H9 (cell line): ENCODE measurements around the gene RNF5. TPM values are rescaled to one million over a fixed set of nuclear protein-coding genes. Genes with fewer than 3 reads are reported as not detected.

Experiments
- DNase-seq: peaks from one replicate; pipeline ENCODE4 v3.0.0-alpha.2; 2017
- H2AFZ ChIP-seq: one replicate; pipeline ENCODE4 v1.6.1; 2013; ENCODE audit warnings: mild to moderate bottlenecking, low read length, control low read depth, moderate library complexity
- H2AK5ac ChIP-seq: 2 replicates; pipeline ENCODE4 v1.6.1; 2013; ENCODE audit warnings: low read length, control low read depth, mixed read lengths; ENCODE audit not compliant: insufficient read length
- H2BK120ac ChIP-seq: one replicate; pipeline ENCODE4 v1.6.1; 2013; ENCODE audit warnings: low read depth, mild to moderate bottlenecking, low read length, control low read depth, inconsistent platforms; ENCODE audit not compliant: poor library complexity, severe bottlenecking
- H2BK12ac ChIP-seq: 2 replicates; pipeline ENCODE4 v1.6.1; 2013; ENCODE audit warnings: low read length, control low read depth, mixed read lengths, low read depth; ENCODE audit not compliant: insufficient read length
- H2BK15ac ChIP-seq: 2 replicates; pipeline ENCODE4 v1.6.1; 2013; ENCODE audit warnings: low read depth, low read length, control low read depth
- H2BK20ac ChIP-seq: one replicate; pipeline ENCODE4 v1.6.1; 2013; ENCODE audit warnings: low read depth, mild to moderate bottlenecking, low read length, control low read depth, inconsistent platforms; ENCODE audit not compliant: poor library complexity, severe bottlenecking
- H2BK5ac ChIP-seq: 2 replicates; pipeline ENCODE4 v1.6.1; 2013; ENCODE audit warnings: low read length, control low read depth, mixed read lengths; ENCODE audit not compliant: insufficient read length
- H3K14ac ChIP-seq: 2 replicates; pipeline ENCODE4 v1.6.1; 2013; ENCODE audit warnings: low read length, control low read depth; ENCODE audit not compliant: insufficient read depth
- H3K18ac ChIP-seq: 2 replicates; pipeline ENCODE4 v1.6.1; 2013; ENCODE audit warnings: low read depth, mild to moderate bottlenecking, mixed read lengths, low read length, control low read depth; ENCODE audit not compliant: insufficient read length
- H3K23ac ChIP-seq: 2 replicates; pipeline ENCODE4 v1.6.1; 2013; ENCODE audit warnings: low read length, control low read depth, mixed read lengths, low read depth; ENCODE audit not compliant: insufficient read length
- H3K23me2 ChIP-seq: 2 replicates; pipeline ENCODE4 v1.6.1; 2013; ENCODE audit warnings: low read depth, mild to moderate bottlenecking, mixed read lengths, low read length, control low read depth; ENCODE audit not compliant: insufficient read length, poor library complexity, severe bottlenecking
- H3K27ac ChIP-seq: 2 replicates; pipeline ENCODE4 v1.5.1; 2013; ENCODE audit warnings: low read length, control low read depth, mixed read lengths, low read depth; ENCODE audit not compliant: insufficient read length
- H3K27me3 ChIP-seq: 2 replicates; pipeline ENCODE4 v1.6.1; 2013; ENCODE audit warnings: low read length, control low read depth, inconsistent platforms; ENCODE audit not compliant: insufficient read depth
- H3K4ac ChIP-seq: 2 replicates; pipeline ENCODE4 v1.6.1; 2013; ENCODE audit warnings: low read depth, mild to moderate bottlenecking, control low read depth, inconsistent platforms, low read length, moderate library complexity
- H3K4me1 ChIP-seq: 2 replicates; pipeline ENCODE4 v1.6.1; 2013; ENCODE audit warnings: low read length, control low read depth, inconsistent platforms; ENCODE audit not compliant: insufficient read depth
- H3K4me2 ChIP-seq: 2 replicates; pipeline ENCODE4 v1.6.1; 2013; ENCODE audit warnings: low read length, control low read depth, mixed read lengths; ENCODE audit not compliant: insufficient read length, insufficient read depth
- H3K56ac ChIP-seq: 2 replicates; pipeline ENCODE4 v1.6.1; 2013; ENCODE audit warnings: low read depth, mild to moderate bottlenecking, mixed read lengths, low read length, control low read depth; ENCODE audit not compliant: insufficient read length
- H3K79me1 ChIP-seq: 2 replicates; pipeline ENCODE4 v1.6.1; 2013; ENCODE audit warnings: low read depth, mild to moderate bottlenecking, moderate library complexity, low read length, control low read depth, inconsistent platforms; ENCODE audit not compliant: insufficient read depth, poor library complexity, severe bottlenecking
- H3K79me2 ChIP-seq: 2 replicates; pipeline ENCODE4 v1.6.1; 2013; ENCODE audit warnings: low read length, control low read depth, inconsistent platforms; ENCODE audit not compliant: insufficient read depth
- H3K9ac ChIP-seq: 2 replicates; pipeline ENCODE4 v1.6.1; 2013; ENCODE audit warnings: low read length, control low read depth, mixed read lengths; ENCODE audit not compliant: insufficient read length; ENCODE audit errors: extremely low read depth
- H3K9me3 ChIP-seq: one replicate; pipeline ENCODE4 v1.6.1; 2013; ENCODE audit warnings: low read depth, low read length, inconsistent platforms; ENCODE audit not compliant: control insufficient read depth
- H3T11ph ChIP-seq: one replicate; pipeline ENCODE4 v1.6.1; 2013; ENCODE audit warnings: mild to moderate bottlenecking, low read length, control low read depth, inconsistent platforms
- H4K20me1 ChIP-seq: one replicate; pipeline ENCODE4 v1.6.1; 2013; ENCODE audit not compliant: control insufficient read depth, insufficient read length, insufficient read depth
- H4K5ac ChIP-seq: 2 replicates; pipeline ENCODE4 v1.6.1; 2013; ENCODE audit warnings: low read depth, mild to moderate bottlenecking, mixed read lengths, low read length, control low read depth; ENCODE audit not compliant: insufficient read length
- H4K8ac ChIP-seq: replicated peaks from 2 replicates; pipeline ENCODE4 v1.6.1; 2013; ENCODE audit warnings: low read length, control low read depth, mixed read lengths, low read depth; ENCODE audit not compliant: insufficient read length
- H4K91ac ChIP-seq: 2 replicates; pipeline ENCODE4 v1.6.1; 2013; ENCODE audit warnings: low read depth, mild to moderate bottlenecking, moderate library complexity, mixed read lengths, low read length, control low read depth; ENCODE audit not compliant: insufficient read length
- H3K27ac Mint-ChIP-seq, 3 experiments: 2 replicates in 2 of 3; 3 replicates in 1 of 3; pipeline ENCODE4 v1.8.0; 2020 to 2021; ENCODE audit warnings: mixed read lengths in 3 of 3, mild to moderate bottlenecking in 1 of 3, moderate library complexity in 1 of 3
- H3K27me3 Mint-ChIP-seq: 2 replicates; pipeline ENCODE4 v1.8.0; 2021; ENCODE audit warnings: low read depth, mild to moderate bottlenecking, moderate library complexity, mixed read lengths
- H3K36me3 Mint-ChIP-seq, 3 experiments: 2 replicates in 2 of 3; 3 replicates in 1 of 3; pipeline ENCODE4 v1.8.0; 2020 to 2021; ENCODE audit warnings: low read depth in 3 of 3, mixed read lengths in 3 of 3; ENCODE audit not compliant: insufficient read depth in 1 of 3
- H3K4me1 Mint-ChIP-seq, 2 experiments: 2 replicates each; pipeline ENCODE4 v1.8.0; 2020; ENCODE audit warnings: mixed read lengths in 2 of 2
- H3K4me3 Mint-ChIP-seq, 2 experiments: 2 replicates in 1 of 2; 3 replicates in 1 of 2; pipeline ENCODE4 v1.8.0; 2020 to 2021; ENCODE audit warnings: mild to moderate bottlenecking in 2 of 2, mixed read lengths in 2 of 2, moderate library complexity in 1 of 2
- H3K9me3 Mint-ChIP-seq, 2 experiments: 2 replicates in 1 of 2; 3 replicates in 1 of 2; pipeline ENCODE4 v1.8.0; 2020; ENCODE audit warnings: mild to moderate bottlenecking in 2 of 2, mixed read lengths in 2 of 2, moderate library complexity in 1 of 2
- CTCF ChIP-seq: fragments of 200-600 bp; sonication (generic); conservative IDR thresholded peaks from 3 replicates; pipeline ENCODE4 v1.8.0; 2021; ENCODE audit warnings: antibody characterized with exemption, mild to moderate bottlenecking
- WGBS: extraction: QIAGEN DNeasy Blood & Tissue Kit; methylation state at CpG from one replicate; pipeline ENCODE4 v1.1.7; 2013; ENCODE audit warnings: missing lambda C conversion rate, low lambda C conversion rate, mixed read lengths; ENCODE audit not compliant: insufficient read length; ENCODE audit errors: extremely low coverage; 5-methylcytosine and 5-hydroxymethylcytosine counted together
- total RNA-seq: library from RNA; stranded (reverse); gene quantifications from 2 replicates; pipeline ENCODE4 v1.2.1, GENCODE V29; 2021

RNF5 gene
- total RNA-seq, 1 experiment from 2014 or later = 116 TPM

- no peak overlapping the region for H2AFZ ChIP-seq
- no peaks in the 10 kb centered on the region for H3K79me1 ChIP-seq
- no peak overlapping the region for H4K5ac ChIP-seq
- H2BK15ac ChIP-seq = no peak overlapping the region
- no peak overlapping the region for H2BK5ac ChIP-seq
- no peak overlapping the region for H2BK20ac ChIP-seq
- H2BK120ac ChIP-seq = no peak overlapping the region
- H3K18ac ChIP-seq = no peak overlapping the region
- H3K9ac ChIP-seq = no peak overlapping the region
- H3K27ac ChIP-seq = no peak overlapping the region
- no CpG with 5 or more reads among the region's 1 CpG for WGBS
- Mint-ChIP-seq H3K4me1 (peaks cover 36 to 46% of the 10 kb centered on the region in 2 experiments), H3K4me3 (peak overlapping the region; percentile 83 to 86), H3K9me3 (no peaks in the 10 kb centered on the region; a peak in 1 of 5 replicates), H3K36me3 (peaks cover 25 to 34% (median 34%) of the 10 kb centered on the region in 3 experiments; a peak in 6 of 7 replicates), H3K27ac (no peak overlapping the region; a peak in 1 of 7 replicates), H3K27me3 (no peaks in the 10 kb centered on the region)
- DNase-seq = no peak
- H3K23me2 ChIP-seq = peaks cover 22% of the 10 kb centered on the region
- H2BK12ac ChIP-seq = no peak overlapping the region
- no peak overlapping the region for H2AK5ac ChIP-seq
- no peak overlapping the region for H4K8ac ChIP-seq
- peak overlapping the region; percentile 83 for H3K4me2 ChIP-seq
- H3K14ac ChIP-seq = no peak overlapping the region
- H3K56ac ChIP-seq = no peak overlapping the region
- TF ChIP-seq CTCF = no peak
- no peak overlapping the region for H4K91ac ChIP-seq
- H4K20me1 ChIP-seq = no peaks in the 10 kb centered on the region
- no peak overlapping the region for H3T11ph ChIP-seq
- H3K4ac ChIP-seq = no peak overlapping the region
- no peak overlapping the region for H3K23ac ChIP-seq
- H3K27me3 ChIP-seq = no peaks in the 10 kb centered on the region
- H3K9me3 ChIP-seq = no peaks in the 10 kb centered on the region
- peaks cover 18% of the 10 kb centered on the region; the same call in 1 of the 2 replicates for H3K79me2 ChIP-seq
- H3K4me1 ChIP-seq = peaks cover 7% of the 10 kb centered on the region
Observed at GRCh38 chr6:32174416-32174815, 3.8 kb upstream of the RNF5 start.
